Measurements from ENCODE around the gene ERFL. TPM values are rescaled to one million over a fixed set of nuclear protein-coding genes. Genes with fewer than 3 reads are reported as not detected.
A peak's percentile ranks its signal among the peaks of the same experiment; 100 is the strongest.

The ERFL gene
- total RNA-seq, 1 experiment from 2014 or later: 0.79 TPM

DNA sequence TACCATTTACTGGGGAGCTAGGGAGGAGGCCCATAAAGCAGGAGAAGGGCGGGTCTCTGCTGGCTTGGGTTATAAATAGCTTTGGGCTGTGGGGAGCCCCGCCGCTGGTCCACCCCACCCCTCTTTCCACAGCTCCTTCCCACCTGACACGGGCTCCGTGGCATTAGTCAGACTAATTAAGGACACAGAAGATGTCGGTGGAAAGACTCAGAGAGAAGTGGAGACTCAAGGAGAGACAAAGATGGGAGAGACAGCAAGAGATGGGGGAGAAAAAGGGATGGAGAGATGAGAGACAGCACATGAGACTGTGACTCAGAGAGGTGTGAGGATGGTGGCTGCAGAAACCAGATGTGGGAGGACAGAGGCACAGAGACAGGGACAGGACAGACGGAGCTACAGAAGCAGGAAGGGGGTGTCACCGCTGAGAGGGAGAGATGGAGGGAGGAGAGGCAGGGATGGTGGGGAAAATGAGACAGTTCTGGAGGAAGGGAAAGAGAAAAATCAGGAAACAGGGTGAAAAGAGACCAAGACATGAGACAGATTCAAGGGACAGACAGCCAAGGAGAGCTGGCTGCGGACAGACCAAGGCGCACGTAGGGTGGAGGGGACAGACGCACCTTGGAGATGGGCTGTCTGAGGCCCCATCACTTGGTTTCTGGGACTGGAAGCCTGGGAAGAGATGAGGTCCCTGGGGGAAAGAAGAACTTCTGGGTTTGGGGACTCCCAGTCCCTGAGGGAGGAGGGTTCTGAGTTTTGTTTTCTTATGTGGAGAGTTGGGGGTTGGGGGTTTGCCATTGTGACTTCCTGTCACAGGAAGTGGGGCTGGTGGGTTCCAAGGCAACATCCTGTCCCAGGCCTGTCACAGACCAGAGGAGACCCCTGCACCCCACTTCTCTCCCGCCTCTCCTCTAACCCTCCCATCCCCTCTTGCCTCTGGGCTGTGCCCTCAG is 41.2 kb downstream of the ERFL start:
- Histone ChIP-seq H4K20me1 (ENCODE audit: insufficient read depth) (no peaks in the 10 kb centered on the region), H3K4me3 (replicated peaks in 1 of 2; ENCODE audit: low read depth in 1 of 2, low read length in 2 of 2) (peak overlapping the region; percentile 37 to 57), H3K36me3 (ENCODE audit: control insufficient read depth in 1 of 2, insufficient read depth in 2 of 2, low read length in 2 of 2) (peaks cover 4 to 18% of the 10 kb centered on the region in 2 experiments; a peak in 3 of 4 replicates), H2AFZ (ENCODE audit: low read depth, low read length, poor library complexity, severe bottlenecking) (no peak overlapping the region), H3K9me3 (ENCODE audit: control insufficient read depth in 1 of 2, insufficient read depth in 1 of 2, low read depth in 1 of 2, low read length in 2 of 2) (no peaks in the 10 kb centered on the region), H3K27me3 (ENCODE audit: insufficient read depth, low read length) (no peaks in the 10 kb centered on the region), H3K9ac (ENCODE audit: low read length) (peak overlapping the region; percentile 65), H3K9me2 (ENCODE audit: insufficient read depth) (no peaks in the 10 kb centered on the region), H3K79me2 (ENCODE audit: insufficient read depth, low read length) (peaks cover 61% of the 10 kb centered on the region), H3K4me1 (ENCODE audit: control insufficient read depth in 1 of 2, insufficient read depth in 2 of 2, low read length in 2 of 2) (peaks cover 27 to 52% of the 10 kb centered on the region in 2 experiments), H3K27ac (ENCODE audit: low read depth, low read length) (peak overlapping the region; percentile 75), H3K4me2 (ENCODE audit: low read length) (peak overlapping the region; percentile 91)
- RAD21 ChIA-PET (ENCODE audit: low non-redundant PET in 1 of 2, low total read pairs in 2 of 2, uncharacterized antibody in 2 of 2, unreplicated experiment in 2 of 2): interaction anchor here in 1 of 2 experiments (0.8 kb wide), 1 partner anchor 65 kb away, joined by 3 read pairs; no protein-coding TSS in a partner anchor
- TF ChIP-seq CBX3 (IDR thresholded peaks at IDR 0.05; ENCODE audit: low read depth): no peak
- no peak for TF ChIP-seq FOSL1 (IDR thresholded peaks at IDR 0.05; ENCODE audit: low read depth)
- TF ChIP-seq ZFX (IDR thresholded peaks at IDR 0.05): no peak
- no peak; the same call in 1 of the 2 replicates for TF ChIP-seq POLR2AphosphoS5 (IDR thresholded peaks at IDR 0.05; ENCODE audit: low read depth, low read length)
- no peak for TF ChIP-seq RAD21 (IDR thresholded peaks at IDR 0.05; ENCODE audit: low read depth)
- TF ChIP-seq, protein P1, sequence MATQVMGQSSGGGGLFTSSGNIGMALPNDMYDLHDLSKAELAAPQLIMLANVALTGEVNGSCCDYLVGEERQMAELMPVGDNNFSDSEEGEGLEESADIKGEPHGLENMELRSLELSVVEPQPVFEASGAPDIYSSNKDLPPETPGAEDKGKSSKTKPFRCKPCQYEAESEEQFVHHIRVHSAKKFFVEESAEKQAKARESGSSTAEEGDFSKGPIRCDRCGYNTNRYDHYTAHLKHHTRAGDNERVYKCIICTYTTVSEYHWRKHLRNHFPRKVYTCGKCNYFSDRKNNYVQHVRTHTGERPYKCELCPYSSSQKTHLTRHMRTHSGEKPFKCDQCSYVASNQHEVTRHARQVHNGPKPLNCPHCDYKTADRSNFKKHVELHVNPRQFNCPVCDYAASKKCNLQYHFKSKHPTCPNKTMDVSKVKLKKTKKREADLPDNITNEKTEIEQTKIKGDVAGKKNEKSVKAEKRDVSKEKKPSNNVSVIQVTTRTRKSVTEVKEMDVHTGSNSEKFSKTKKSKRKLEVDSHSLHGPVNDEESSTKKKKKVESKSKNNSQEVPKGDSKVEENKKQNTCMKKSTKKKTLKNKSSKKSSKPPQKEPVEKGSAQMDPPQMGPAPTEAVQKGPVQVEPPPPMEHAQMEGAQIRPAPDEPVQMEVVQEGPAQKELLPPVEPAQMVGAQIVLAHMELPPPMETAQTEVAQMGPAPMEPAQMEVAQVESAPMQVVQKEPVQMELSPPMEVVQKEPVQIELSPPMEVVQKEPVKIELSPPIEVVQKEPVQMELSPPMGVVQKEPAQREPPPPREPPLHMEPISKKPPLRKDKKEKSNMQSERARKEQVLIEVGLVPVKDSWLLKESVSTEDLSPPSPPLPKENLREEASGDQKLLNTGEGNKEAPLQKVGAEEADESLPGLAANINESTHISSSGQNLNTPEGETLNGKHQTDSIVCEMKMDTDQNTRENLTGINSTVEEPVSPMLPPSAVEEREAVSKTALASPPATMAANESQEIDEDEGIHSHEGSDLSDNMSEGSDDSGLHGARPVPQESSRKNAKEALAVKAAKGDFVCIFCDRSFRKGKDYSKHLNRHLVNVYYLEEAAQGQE (IDR thresholded peaks at IDR 0.05; ENCODE audit: low read depth): no peak
- TF ChIP-seq ZNF274 (IDR thresholded peaks at IDR 0.05; ENCODE audit: low read depth, low read length): no peak
- no peak for TF ChIP-seq SIN3A (IDR thresholded peaks at IDR 0.05; ENCODE audit: low read depth)
- TF ChIP-seq, protein P2, sequence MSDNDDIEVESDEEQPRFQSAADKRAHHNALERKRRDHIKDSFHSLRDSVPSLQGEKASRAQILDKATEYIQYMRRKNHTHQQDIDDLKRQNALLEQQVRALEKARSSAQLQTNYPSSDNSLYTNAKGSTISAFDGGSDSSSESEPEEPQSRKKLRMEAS (IDR thresholded peaks at IDR 0.05): no peak
- TF ChIP-seq EGR1 (IDR thresholded peaks at IDR 0.05; ENCODE audit: low read depth): no peak
- no peak for TF ChIP-seq EZH2 (IDR thresholded peaks at IDR 0.05)
- TF ChIP-seq JUND (IDR thresholded peaks at IDR 0.05): no peak
- TF ChIP-seq POLR2A (IDR thresholded peaks at IDR 0.05; ENCODE audit: borderline replicate concordance, extremely low read depth, insufficient read depth, insufficient read length): no peak
- no peak for TF ChIP-seq YY1 (IDR thresholded peaks at IDR 0.05; ENCODE audit: extremely low read depth, insufficient replicate concordance, low read depth, low read length)
- TF ChIP-seq, protein P3, sequence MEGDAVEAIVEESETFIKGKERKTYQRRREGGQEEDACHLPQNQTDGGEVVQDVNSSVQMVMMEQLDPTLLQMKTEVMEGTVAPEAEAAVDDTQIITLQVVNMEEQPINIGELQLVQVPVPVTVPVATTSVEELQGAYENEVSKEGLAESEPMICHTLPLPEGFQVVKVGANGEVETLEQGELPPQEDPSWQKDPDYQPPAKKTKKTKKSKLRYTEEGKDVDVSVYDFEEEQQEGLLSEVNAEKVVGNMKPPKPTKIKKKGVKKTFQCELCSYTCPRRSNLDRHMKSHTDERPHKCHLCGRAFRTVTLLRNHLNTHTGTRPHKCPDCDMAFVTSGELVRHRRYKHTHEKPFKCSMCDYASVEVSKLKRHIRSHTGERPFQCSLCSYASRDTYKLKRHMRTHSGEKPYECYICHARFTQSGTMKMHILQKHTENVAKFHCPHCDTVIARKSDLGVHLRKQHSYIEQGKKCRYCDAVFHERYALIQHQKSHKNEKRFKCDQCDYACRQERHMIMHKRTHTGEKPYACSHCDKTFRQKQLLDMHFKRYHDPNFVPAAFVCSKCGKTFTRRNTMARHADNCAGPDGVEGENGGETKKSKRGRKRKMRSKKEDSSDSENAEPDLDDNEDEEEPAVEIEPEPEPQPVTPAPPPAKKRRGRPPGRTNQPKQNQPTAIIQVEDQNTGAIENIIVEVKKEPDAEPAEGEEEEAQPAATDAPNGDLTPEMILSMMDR (IDR thresholded peaks at IDR 0.05 in 2 of 3, conservative IDR thresholded peaks at IDR 0.05 in 1 of 3; ENCODE audit: borderline replicate concordance in 1 of 3, insufficient read depth in 1 of 3, low read depth in 2 of 3, low read length in 2 of 3): no peak
- TF ChIP-seq, protein P4, sequence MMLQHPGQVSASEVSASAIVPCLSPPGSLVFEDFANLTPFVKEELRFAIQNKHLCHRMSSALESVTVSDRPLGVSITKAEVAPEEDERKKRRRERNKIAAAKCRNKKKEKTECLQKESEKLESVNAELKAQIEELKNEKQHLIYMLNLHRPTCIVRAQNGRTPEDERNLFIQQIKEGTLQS (IDR thresholded peaks at IDR 0.05): no peak
- ATAC-seq (peak; percentile 0; the same call in 1 of the 2 replicates), DNase-seq (ENCODE audit: low read depth, low spot score) (no peak)
- CTCF ChIA-PET: interaction anchor here (0.8 to 1.4 kb wide), 5 partner anchors 12 to 41 kb away, joined by 3 to 5 read pairs (median 4); partner anchors contain the start of gene ERFL
- POLR2A ChIA-PET: interaction anchor here (1.4 to 4.2 kb wide), 2 partner anchors 14 to 27 kb away, joined by 5 to 18 read pairs; partner anchors contain the start of gene RPS19
- BruUV-seq (replicated peaks): no TSS peak
- intact Hi-C loops (cut with micrococcal nuclease): no loop called here

All from HCT116 (cell line).